HEK293 (cell line): ENCODE results near the gene AADAC.

Experiments used
- ATF2 ChIP-seq: fragments of 450-650 bp; formaldehyde crosslinking; IDR thresholded peaks from 2 replicates; pipeline ENCODE4 v1.5.1; 2016; ENCODE audit warnings: missing biosample characterization, missing genetic modification characterization, low read depth
- BCL11A ChIP-seq: fragments of 450-650 bp; formaldehyde crosslinking; IDR thresholded peaks from 2 replicates; pipeline ENCODE4 v1.5.1; 2016; ENCODE audit warnings: low read depth, missing biosample characterization, missing genetic modification characterization
- CTCF ChIP-seq: fragments of 450-650 bp; formaldehyde crosslinking; IDR thresholded peaks from 2 replicates; pipeline ENCODE4 v1.5.1; 2016; ENCODE audit warnings: missing biosample characterization, missing genetic modification characterization
- GLIS2 ChIP-seq: fragments of 450-650 bp; formaldehyde crosslinking; IDR thresholded peaks from 2 replicates; pipeline ENCODE4 v1.5.1; 2016; ENCODE audit warnings: missing biosample characterization, missing genetic modification characterization
- YY1 ChIP-seq: fragments of 450-650 bp; formaldehyde crosslinking; IDR thresholded peaks from 2 replicates; pipeline ENCODE4 v1.5.1; 2018; ENCODE audit warnings: missing biosample characterization, missing genetic modification characterization
- ZNF274 ChIP-seq, 2 experiments: fragments of 200-500 bp in 1 of 2; fragments of 450-650 bp in 1 of 2; sonication (Bioruptor generic) in 1 of 2; formaldehyde crosslinking in 1 of 2; IDR thresholded peaks; 2 replicates each; pipeline versions ENCODE4 v1.5.1 to v1.6.1; 2014 to 2016; ENCODE audit warnings: borderline replicate concordance in 1 of 2, inconsistent platforms in 1 of 2, low read length in 1 of 2, missing biosample characterization in 1 of 2, missing genetic modification characterization in 1 of 2
- ZNF510 ChIP-seq: fragments of 450-650 bp; formaldehyde crosslinking; IDR thresholded peaks from 2 replicates; pipeline ENCODE4 v1.5.1; 2018; ENCODE audit warnings: mild to moderate bottlenecking, missing genetic modification characterization, missing biosample characterization; ENCODE audit not compliant: insufficient replicate concordance
- ZNF792 ChIP-seq: fragments of 450-650 bp; formaldehyde crosslinking; IDR thresholded peaks from 2 replicates; pipeline ENCODE4 v1.5.1; 2016; ENCODE audit warnings: missing biosample characterization, missing genetic modification characterization

GRCh38 chr3:151871639-151872468 lies 57.9 kb downstream of the AADAC start:
- no peak for TF ChIP-seq CTCF (tag by site-specific recombination)
- no peak for TF ChIP-seq YY1 (tag by site-specific recombination)
- no peak for TF ChIP-seq ZNF792 (tag by site-specific recombination)
- no peak for TF ChIP-seq ZNF510 (tag by site-specific recombination)
- no peak for TF ChIP-seq ATF2 (tag by site-specific recombination)
- TF ChIP-seq GLIS2 (tag by site-specific recombination) = no peak
- TF ChIP-seq BCL11A (tag by site-specific recombination) = no peak
- no peak for TF ChIP-seq ZNF274 (IDR thresholded peaks at IDR 0.05; ENCODE audit: low read length)
- no peak for TF ChIP-seq ZNF274 (tag by site-specific recombination; IDR thresholded peaks at IDR 0.05; ENCODE audit: borderline replicate concordance)
